GM10266 (cell line): ENCODE data around the gene YTHDC2.

Experiments
- DNase-seq: peaks from one replicate; pipeline ENCODE4 v3.0.0; 2012; ENCODE audit errors: extremely low spot score
- CTCF ChIP-seq: IDR thresholded peaks from 2 replicates; pipeline ENCODE4 v1.5.1; 2012; ENCODE audit warnings: mild to moderate bottlenecking, low read depth; ENCODE audit not compliant: control insufficient read depth, insufficient read depth; ENCODE audit errors: missing control alignments

The YTHDC2 gene

GRCh38 chr5:113503146-113503545 is 10.3 kb upstream of the YTHDC2 start:
- DNase-seq = no peak
- TF ChIP-seq CTCF = no peak

- no peak for DNase-seq
- no peak for TF ChIP-seq CTCF
Observed at GRCh38 chr5:113505181-113505580, 8.3 kb upstream of the YTHDC2 start.

GRCh38 chr5:113507601-113508000 is 5.9 kb upstream of the YTHDC2 start:
- DNase-seq = no peak
- TF ChIP-seq CTCF = no peak

- DNase-seq = no peak
Observed at GRCh38 chr5:113508756-113509155, 4.7 kb upstream of the YTHDC2 start.

GRCh38 chr5:113510836-113511451 is 2.5 kb upstream of the YTHDC2 start:
- no peak for DNase-seq

More at GRCh38 chr5:113508756-113509155, 4.7 kb upstream of the YTHDC2 start:
- TF ChIP-seq CTCF = no peak

GRCh38 chr5:113512341-113512740 is 1.2 kb upstream of the YTHDC2 start:
- TF ChIP-seq CTCF = no peak
- DNase-seq = no peak

More at GRCh38 chr5:113510836-113511451, 2.5 kb upstream of the YTHDC2 start:
- TF ChIP-seq CTCF = peak; percentile 37

GRCh38 chr5:113514289-113514635 is 768 bp downstream of the YTHDC2 start:
- no peak for TF ChIP-seq CTCF
- DNase-seq = no peak
